DMS 273 (cell line): Measurements from ENCODE around the gene FBXO40.
A peak's percentile ranks its signal among the peaks of the same experiment; 100 is the strongest.

Experiments used
- DNase-seq: peaks from one replicate; lab custom pipeline; 2025; ENCODE audit not compliant: unreplicated experiment; lab: John Stamatoyannopoulos, UW

Gene FBXO40

DNA sequence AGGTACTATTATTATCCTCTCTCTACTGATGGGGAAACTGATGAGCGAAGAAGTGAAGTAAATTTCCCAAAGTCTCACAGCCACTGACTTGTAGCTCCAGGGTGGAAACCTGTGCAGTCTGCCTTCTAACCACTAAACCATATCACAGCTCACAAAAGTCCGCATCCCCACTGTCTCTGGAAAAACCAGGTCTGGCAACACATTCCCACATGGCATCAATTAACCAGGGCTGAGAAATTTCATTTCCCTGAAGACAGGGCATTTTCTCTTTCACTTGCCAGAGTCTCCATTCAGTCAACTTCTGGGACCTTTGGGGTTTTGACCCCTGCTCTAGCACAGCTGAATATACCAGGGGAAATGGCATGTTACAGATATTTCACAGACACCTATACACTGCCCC is 26.5 kb downstream of the FBXO40 start:
- DNase-seq = no peak

GRCh38 chr3:121621491-121621890 is 28.3 kb downstream of the FBXO40 start:
- no peak for DNase-seq

DNA sequence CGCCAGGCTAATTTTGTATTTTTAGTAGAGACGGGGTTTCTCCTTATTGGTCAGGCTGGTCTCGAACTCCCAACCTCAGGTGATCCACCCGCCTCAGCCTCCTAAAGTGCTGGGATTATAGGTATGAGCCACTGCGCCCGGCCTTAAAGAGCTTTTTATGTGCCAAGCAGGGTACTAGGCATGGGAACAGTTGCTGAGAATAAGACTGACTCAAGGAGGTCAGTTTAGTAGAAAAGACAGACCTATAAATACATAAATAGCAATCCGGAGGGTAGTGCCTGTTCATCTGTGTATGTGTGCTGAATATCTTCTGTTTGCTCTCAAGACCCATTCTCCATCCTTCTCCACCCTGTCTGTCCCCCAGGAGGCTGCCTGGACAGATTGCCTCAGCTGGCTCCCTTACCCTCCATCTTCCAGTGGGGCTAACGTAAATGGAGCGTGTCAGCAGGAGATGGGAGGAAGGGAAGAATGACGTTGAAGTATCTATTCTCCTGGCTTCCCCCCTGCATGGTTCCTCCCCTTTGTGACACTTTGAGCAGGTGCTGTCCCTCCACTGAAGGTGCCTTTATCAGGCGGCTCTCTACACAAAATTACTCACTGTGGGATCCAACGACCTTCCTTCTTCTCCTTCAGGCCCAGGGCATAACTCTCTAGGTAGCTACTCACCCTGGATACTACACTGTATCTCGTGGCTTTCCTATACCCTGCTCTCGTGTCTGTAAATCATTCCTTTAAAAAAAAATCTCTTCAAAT is 31.1 kb downstream of the FBXO40 start:
- DNase-seq = no peak

DNA sequence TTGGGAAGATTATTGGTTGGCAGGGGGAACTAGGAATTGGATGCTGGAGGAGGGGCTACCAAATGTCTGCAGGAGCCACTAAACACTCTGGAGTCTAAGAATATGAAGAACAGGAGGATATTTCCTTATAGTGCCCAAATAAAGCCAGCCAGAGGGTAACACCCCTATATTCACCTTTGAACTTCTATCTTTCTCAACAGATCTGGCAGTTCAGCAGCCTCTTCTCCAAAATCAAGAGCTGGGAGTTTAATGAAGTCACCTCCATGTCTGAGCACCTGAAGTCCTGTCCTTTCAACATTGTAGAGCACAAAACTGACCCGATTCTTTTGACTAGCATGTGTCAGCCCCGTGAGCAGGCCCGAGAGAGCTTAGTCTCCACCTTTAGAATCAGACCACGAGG is 33.3 kb downstream of the FBXO40 start:
- DNase-seq = no peak

- DNase-seq = no peak
Measured at GRCh38 chr3:121627211-121627610, 34.0 kb downstream of the FBXO40 start.

GRCh38 chr3:121627622-121628021 is 34.4 kb downstream of the FBXO40 start:
- DNase-seq = no peak

GRCh38 chr3:121629601-121630000 is 36.4 kb downstream of the FBXO40 start:
- no peak for DNase-seq

DNA sequence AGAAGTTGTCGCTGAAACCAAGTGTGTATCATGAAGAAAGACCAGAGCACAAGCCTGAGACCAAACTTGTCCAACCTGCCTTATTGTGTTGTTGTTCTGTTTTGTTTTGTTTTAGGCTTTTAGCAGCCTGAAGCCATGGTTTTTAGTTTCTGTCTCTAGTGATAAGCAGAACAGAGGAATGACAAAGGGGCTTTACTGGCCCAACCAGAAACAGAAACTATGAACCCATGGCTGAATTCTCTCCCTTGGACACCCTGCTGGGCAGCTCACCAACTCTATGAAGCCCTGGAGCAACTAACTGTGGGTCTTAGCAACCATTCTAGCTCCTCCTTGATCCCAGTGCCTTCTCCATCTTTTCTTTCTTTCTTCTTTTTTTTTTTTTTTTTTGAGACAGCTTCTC is 37.2 kb downstream of the FBXO40 start:
- DNase-seq = no peak

DNA sequence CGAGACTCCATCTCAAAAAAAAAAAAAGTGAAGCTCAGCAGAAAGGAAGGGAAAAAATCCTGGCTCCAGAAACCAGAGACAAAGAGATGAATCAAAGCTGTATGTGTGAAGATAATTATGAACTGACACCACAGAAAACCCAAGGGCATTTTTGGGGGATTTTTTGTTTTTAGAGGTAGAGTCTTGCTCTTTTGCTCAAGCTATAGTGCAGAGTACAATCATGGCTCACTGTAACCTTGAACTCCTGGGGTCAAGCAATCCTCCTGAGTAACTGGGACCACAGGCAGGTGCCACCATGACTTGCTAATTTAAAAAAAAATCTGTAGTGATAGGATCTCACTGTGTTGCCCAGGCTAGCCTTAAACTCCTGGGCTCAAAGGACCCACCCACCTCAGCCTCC is 44.7 kb downstream of the FBXO40 start:
- no peak for DNase-seq

DNA sequence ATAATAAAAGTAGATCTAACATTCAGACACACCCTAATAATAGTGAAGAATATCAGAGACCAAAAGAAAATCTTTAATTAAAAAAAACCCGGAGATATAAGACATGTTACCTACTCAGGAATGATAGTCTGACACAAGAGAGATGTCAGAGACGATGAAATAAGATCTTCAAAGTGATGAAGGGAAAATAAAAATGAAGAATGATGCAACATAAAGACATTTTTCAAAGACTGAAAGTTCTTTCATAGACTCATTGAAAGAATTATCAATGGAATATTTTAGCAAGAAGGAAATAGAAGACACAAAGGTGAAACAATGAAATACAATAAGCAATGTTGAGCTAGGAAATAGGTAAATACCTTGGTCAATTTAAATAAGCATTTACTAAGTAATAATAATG is 47.9 kb downstream of the FBXO40 start:
- no peak for DNase-seq

DNA sequence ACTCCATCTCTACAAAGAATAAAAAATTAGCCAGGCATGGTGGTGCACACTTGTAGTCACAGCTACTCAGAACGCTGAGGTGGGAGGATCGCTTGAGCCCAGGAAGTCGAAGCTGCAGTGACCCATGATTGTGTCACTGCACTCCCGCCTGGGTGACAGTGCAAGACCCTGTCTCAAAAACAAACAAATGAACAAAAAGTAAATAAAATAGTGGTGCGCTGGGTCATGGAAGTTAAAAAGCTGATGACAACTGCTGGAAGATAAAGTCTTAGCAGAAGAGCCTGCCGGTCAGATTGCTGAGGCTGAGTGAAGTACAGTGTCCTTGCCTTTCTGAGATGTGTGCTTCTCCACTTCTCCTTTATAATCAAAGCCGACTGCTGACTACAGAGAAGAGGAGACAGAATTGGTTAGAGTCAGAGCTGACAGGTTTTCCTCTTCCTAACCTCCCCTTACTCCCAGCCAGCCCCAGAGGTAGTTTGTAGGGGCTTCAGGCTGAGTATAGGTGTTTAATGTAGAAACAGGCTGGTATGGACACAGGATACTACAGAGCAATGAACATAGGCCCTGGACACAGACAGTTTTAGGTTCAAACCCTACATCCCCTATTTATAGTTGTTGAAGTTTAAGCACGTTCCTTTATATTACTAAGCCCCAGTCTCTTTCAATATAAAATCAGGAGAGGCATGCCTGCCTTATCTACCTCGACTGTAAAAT is 49.6 kb downstream of the FBXO40 start:
- no peak for DNase-seq

DNA sequence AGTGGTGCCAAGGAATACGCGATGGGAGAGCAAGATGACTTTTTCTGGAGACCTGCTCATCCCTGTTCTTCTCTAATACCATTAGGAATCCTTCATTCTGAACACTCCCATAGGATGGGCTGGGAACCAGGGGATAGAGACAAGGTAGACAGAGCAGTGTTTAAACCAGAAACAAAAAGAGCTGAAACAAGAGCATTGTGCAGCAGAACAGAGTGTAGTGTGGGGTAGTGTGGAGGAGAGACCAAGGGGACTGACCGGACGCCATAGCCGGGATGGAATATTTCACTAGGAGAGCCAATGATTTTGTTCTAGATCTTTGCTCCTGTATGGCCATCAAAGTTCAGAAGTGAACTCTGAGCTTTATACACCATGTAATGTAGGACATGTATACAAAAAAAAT is 51.9 kb downstream of the FBXO40 start:
- DNase-seq = no peak

GRCh38 chr3:121648219-121648958 is 55.2 kb downstream of the FBXO40 start:
- DNase-seq = peak; percentile 53

DNA sequence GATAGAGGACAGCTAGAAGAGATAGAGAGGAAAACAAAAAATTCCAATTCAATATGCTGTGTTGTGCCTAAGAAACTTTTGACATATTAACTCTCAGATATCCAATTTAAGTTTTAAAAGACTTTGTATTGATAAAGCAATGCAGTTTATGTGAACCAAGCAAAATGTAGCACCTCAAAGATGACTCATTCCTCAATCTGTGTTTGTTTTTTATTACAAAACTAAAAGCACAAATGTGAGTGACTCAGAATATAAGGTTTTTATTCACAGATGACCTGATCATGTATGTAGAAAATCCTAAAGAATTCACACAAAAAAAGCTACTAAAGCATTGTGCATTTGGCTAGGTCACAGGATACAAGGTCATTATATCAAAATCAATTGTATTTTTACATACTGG is 56.5 kb downstream of the FBXO40 start:
- DNase-seq = no peak

DNA sequence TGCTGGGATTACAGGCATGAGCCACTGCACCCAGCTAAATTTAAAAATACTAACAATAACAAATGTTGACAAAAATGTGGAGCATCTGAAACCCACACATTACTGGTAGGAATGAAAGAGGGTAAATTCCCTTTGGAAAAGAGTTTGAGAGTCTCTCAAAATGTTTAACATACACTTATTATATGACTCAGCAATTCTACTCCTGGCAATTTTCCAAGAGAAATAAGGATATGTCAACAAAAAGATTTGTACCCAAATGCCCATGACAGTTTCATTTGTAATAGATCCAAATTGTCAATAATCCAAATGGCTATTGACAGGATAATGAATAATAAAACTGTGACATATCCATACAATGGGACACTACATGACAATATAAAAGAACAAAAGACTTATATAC is 58.5 kb downstream of the FBXO40 start:
- peak; percentile 45 for DNase-seq

GRCh38 chr3:121654493-121655385 is 61.6 kb downstream of the FBXO40 start:
- no peak for DNase-seq

DNA sequence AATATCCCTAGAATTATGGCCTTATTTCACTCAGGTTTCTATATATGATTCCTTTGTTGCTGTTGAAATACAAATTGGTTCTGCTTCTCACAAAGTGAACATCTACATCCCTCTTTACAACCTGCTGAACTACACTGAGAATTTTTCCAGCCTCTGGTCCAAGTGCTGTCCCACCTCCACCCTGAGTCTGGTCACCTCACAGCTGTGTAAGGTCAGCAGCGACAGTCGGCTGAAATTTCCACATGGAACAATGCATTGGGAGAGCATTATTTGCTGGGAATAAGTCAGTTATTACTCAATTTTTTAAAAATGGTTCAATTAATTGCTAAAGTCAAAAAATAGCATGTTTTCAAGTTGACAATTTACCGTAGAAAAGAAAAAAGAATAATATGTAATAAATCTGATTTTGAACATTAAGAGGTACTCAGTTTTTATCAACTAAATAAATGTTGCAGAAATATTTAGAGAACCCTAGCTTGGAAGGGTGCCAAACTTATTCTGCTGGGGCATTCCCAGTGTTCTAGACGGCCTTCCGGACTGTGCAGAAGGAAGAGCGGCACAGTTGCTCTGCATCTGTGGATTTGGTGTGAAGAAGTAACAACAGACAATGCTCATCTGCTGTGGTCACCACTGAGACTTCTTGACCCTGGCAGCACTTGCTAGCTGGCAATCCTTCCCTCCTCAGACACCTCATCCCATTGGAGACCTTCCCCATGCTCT is 65.7 kb downstream of the FBXO40 start:
- no peak for DNase-seq

GRCh38 chr3:121659586-121659985 is 66.4 kb downstream of the FBXO40 start:
- DNase-seq = no peak

DNA sequence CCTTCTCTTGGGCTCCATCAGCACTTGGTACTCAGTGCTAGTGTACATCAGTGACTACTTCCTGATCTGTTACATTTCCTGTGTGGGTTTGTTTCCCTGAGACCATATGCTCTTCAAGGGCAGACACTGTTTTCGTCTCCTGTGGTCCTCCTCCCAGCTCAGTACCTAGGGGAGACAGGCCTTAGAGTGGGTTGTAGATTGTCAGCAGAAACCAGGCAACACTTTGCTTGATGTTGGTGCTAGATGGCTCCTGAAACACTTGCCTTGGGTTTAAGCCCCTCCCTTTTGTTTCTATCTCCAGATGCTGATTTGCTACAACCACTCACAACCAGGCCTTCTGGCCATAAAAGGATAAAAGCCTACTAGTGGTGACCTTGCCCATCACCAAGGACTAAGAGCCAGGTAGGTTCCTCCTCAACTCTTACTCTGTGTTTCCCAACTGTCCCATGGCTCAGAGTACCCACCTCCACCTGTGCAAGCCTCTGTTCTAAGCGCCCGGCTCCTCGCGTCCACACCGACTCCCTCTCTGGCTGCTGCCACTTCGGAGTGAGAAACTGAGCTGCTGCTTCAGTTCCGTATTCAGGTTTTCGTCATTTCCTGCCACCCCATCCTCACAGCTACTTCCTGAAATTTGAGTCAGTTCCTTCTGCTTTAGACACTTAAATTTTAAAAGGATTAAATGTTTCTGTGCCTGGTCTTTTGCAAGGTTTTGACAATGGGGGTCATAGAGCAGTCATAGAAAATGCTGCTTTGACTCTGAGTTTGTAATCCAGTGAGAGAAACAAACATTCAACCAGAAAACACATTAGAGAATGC is 67.4 kb downstream of the FBXO40 start, which contains the start of gene HCLS1:
HCLS1 (minus strand) TSS at position 548 of the 816 bp plus-strand sequence. CDS start 2,556 bp downstream, outside the sequence.
- peak; percentile 19 for DNase-seq
